HL-60 (cell line): ENCODE measurements around the gene SRP9.

Experiments
- CTCF ChIP-seq: IDR thresholded peaks from one replicate; pipeline ENCODE4 v1.5.1; 2011; ENCODE audit warnings: low read length, control low read depth, inconsistent platforms; ENCODE audit not compliant: insufficient read depth
- GABPA ChIP-seq: IDR thresholded peaks from 2 replicates; pipeline ENCODE4 v1.6.1; 2012; ENCODE audit warnings: low read depth
- POLR2AphosphoS5 ChIP-seq: IDR thresholded peaks from 2 replicates; pipeline ENCODE4 v1.6.1; 2012; ENCODE audit warnings: low read depth
- REST ChIP-seq: IDR thresholded peaks from 2 replicates; pipeline ENCODE4 v1.6.1; 2012; ENCODE audit warnings: low read depth; ENCODE audit not compliant: insufficient replicate concordance

GRCh38 chr1:225815526-225816178 lies 38.0 kb downstream of the SRP9 start:
- TF ChIP-seq CTCF (no peak), POLR2AphosphoS5 (no peak), GABPA (no peak), REST (no peak)
